Upper lobe of left lung (tissue), 6 donors: ENCODE data around the gene PEF1. TPM values are rescaled to one million over a fixed set of nuclear protein-coding genes. Genes with fewer than 3 reads are reported as not detected.

ENCODE experiments used
- ATAC-seq, 2 donors: fragments of 200-7000 bp; cut with Tn5 transposase; one replicate each; pipeline ENCODE4 v1.9.1; 2022; ENCODE audit warnings: mild to moderate bottlenecking in 2 of 2, moderate library complexity in 2 of 2; ENCODE audit not compliant: low FRiP score in 2 of 2
- DNase-seq, 2 donors: peaks; one replicate each; pipeline ENCODE4 v3.0.0-alpha.2; 2019 to 2020
- H3K27ac ChIP-seq, 4 donors: fragments of 200-600 bp; sonication (generic); one replicate each; pipeline ENCODE4 v1.5.1; 2016 to 2019
- H3K27me3 ChIP-seq, 4 donors: fragments of 200-600 bp; sonication (generic); one replicate each; pipeline ENCODE4 v1.5.1; 2017 to 2019
- H3K36me3 ChIP-seq, 4 donors: fragments of 200-600 bp; sonication (generic); one replicate each; pipeline ENCODE4 v1.5.1; 2016 to 2019
- H3K4me1 ChIP-seq, 4 donors: fragments of 200-600 bp; sonication (generic); one replicate each; pipeline ENCODE4 v1.5.1; 2018 to 2019
- H3K4me3 ChIP-seq, 4 donors: fragments of 200-600 bp; sonication (generic); one replicate each; pipeline ENCODE4 v1.5.1; 2017 to 2019; ENCODE audit warnings: mild to moderate bottlenecking in 2 of 4, moderate library complexity in 1 of 4
- H3K9me3 ChIP-seq, 4 donors: fragments of 200-600 bp; sonication (generic); one replicate each; pipeline ENCODE4 v1.5.1; 2018 to 2019
- CTCF ChIP-seq, 6 experiments: fragments of 450-650 bp in 4 of 6; fragments of 200-600 bp in 2 of 6; sonication (generic) in 2 of 6; IDR thresholded peaks; one replicate each; pipeline ENCODE4 v1.5.1; 2016 to 2019; ENCODE audit warnings: antibody characterized with exemption in 6 of 6
- EP300 ChIP-seq, 4 donors: sonication (generic); formaldehyde crosslinking; IDR thresholded peaks; one replicate each; pipeline ENCODE4 v1.5.1; 2017; ENCODE audit warnings: antibody characterized with exemption in 4 of 4, control low read depth in 2 of 4
- POLR2A ChIP-seq, 4 donors: fragments of 450-650 bp; IDR thresholded peaks; one replicate each; pipeline ENCODE4 v1.5.1; 2016 to 2017; ENCODE audit warnings: antibody characterized with exemption in 4 of 4, mild to moderate bottlenecking in 2 of 4
- POLR2AphosphoS5 ChIP-seq, 2 donors: sonication (generic); formaldehyde crosslinking; IDR thresholded peaks; one replicate each; pipeline ENCODE4 v1.5.1; 2017; ENCODE audit warnings: antibody characterized with exemption in 2 of 2
- WGBS, 2 donors: methylation state at CpG; one replicate each; pipeline ENCODE4 v1.1.5; 2017 to 2018; 5-methylcytosine and 5-hydroxymethylcytosine counted together
- total RNA-seq, 6 donors: library from RNA; depleted of rRNA in 4 of 6; stranded (reverse); fragments of >200 nt in 4 of 6; gene quantifications; one replicate each; pipeline versions ENCODE4 v1.1.0 to v1.2.1, GENCODE V29; 2016 to 2021
- donor health status: DM: no; HTN: no; CAD: no; lungs with moderate emphysema.
- donor health status: DM: no; HTN: yes; CAD: no; lungs with severe emphysema.

Gene PEF1
- total RNA-seq, 6 donors from 2014 or later, result 52.4 to 135 (median 77.4) TPM

DNA sequence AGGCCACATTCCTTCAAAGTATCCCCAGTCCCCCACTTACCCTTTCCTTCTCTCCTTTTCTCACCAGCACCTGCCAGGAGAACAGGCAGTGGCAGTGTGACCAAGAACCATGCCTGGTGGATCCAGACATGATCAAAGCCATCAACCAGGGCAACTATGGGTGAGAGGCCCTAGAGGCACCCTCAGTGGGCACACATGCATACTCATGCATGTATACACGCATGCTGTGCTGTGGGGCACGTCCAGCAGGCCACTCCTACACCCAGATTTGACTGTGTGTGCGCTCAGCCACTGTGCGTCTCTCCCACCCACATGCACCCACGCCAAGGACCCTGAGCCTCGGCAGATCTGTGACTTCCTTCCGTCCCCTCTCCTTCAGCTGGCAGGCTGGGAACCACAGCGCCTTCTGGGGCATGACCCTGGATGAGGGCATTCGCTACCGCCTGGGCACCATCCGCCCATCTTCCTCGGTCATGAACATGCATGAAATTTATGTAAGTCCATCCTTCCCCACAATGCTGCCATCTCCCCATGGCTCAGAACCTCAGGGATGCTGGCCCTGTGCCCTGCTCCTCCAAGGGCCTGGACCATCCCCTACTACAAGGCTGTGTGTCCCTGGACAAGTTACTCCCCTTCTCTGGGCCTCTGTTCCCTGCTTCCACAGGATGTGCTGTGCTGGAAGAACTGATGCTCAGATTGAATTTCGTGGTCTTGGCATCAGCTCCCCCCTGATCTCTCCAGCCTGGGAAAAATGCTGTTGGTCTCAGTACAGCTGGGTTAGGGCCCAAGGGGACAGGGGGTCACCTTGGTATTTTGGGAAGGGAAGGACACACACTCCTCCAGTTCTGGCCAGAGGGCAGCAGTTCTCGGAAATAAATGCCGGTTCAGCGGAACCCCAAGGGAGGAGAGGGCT is 61.3 kb downstream of the PEF1 start:
- ATAC-seq (no peak), DNase-seq (no peak)
- 74 to 85% methylated on average over 16 of the region's 16 CpGs for WGBS, 2 donors
- Histone ChIP-seq H3K4me3 (peak overlapping the region in 2 of 4 donors; percentile 8 to 21), H3K27me3 (no peaks in the 10 kb centered on the region), H3K27ac (peak overlapping the region; percentile 21 to 85 (median 79)), H3K4me1 (peaks cover 55 to 62% (median 61%) of the 10 kb centered on the region in 4 donors), H3K9me3 (no peaks in the 10 kb centered on the region), H3K36me3 (peaks cover 0 to 50% (median 13%) of the 10 kb centered on the region in 4 donors)
- TF ChIP-seq CTCF (IDR thresholded peaks at IDR 0.05) (no peak), EP300 (IDR thresholded peaks at IDR 0.05) (peak in 1 of 4 donors; percentile 9)

GRCh38 chr1:31581821-31582810 is 62.6 kb downstream of the PEF1 start:
- Histone ChIP-seq H3K9me3 (no peaks in the 10 kb centered on the region), H3K36me3 (peaks cover 0 to 45% (median 13%) of the 10 kb centered on the region in 4 donors), H3K27ac (peak overlapping the region; percentile 25 to 85 (median 79)), H3K27me3 (no peaks in the 10 kb centered on the region), H3K4me3 (no peak overlapping the region), H3K4me1 (peaks cover 42 to 56% (median 49%) of the 10 kb centered on the region in 4 donors)
- ATAC-seq (no peak), DNase-seq (no peak)
- TF ChIP-seq EP300 (IDR thresholded peaks at IDR 0.05), result no peak
- 76 to 81% methylated on average over 12 of the region's 12 CpGs for WGBS, 2 donors

DNA sequence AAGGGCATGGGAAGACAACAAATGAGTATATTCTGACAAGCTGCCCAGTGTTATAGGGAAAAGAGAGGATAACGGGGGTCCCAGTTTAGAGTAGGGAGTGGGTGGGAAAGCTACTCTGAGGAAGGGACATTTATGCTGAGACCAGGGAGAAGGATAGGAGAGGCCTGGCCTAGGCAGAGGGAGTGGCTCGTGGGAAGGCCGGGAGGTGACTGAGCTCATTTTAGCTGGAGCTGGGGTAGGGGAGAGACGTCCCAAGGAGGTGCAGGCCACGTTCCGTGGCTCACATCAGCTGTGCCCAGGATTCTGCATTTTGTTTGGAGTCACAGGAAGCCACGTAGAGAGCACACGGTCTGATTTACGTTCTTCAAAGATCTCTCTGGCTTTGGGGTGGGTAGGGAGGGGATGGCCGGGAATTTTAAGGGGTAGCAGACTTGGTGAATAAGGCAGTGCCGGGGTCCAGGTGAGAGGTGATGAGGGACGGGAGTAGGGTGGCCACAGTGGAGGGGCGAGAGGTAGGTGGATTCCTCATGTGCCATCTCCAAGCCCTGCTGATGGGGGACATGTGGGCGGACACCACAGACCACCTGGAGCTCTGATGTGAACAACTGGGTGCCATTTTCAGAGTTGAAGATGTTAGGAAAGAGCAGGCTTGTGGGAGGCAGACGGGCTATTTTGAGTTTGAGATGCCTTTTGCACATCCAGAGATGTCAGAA is 63.6 kb downstream of the PEF1 start:
- DNase-seq, result no peak
- ATAC-seq, result no peak
- WGBS, 2 donors, result 88 to 93% methylated on average over 15 of the region's 15 CpGs
- H3K9me3 ChIP-seq, result no peaks in the 10 kb centered on the region
- peaks cover 0 to 37% (median 13%) of the 10 kb centered on the region in 4 donors for H3K36me3 ChIP-seq
- peak overlapping the region in 2 of 4 donors; percentile 1 to 40 for H3K4me3 ChIP-seq
- no peaks in the 10 kb centered on the region for H3K27me3 ChIP-seq
- TF ChIP-seq POLR2AphosphoS5 (IDR thresholded peaks at IDR 0.05) (no peak), POLR2A (IDR thresholded peaks at IDR 0.05) (no peak), CTCF (IDR thresholded peaks at IDR 0.05) (no peak)
- peak overlapping the region; percentile 73 to 85 (median 79) for H3K27ac ChIP-seq
- peaks cover 45 to 50% (median 46%) of the 10 kb centered on the region in 4 donors for H3K4me1 ChIP-seq

- DNase-seq (no peak), ATAC-seq (no peak)
- H3K36me3 ChIP-seq, result peaks cover 0 to 31% (median 11%) of the 10 kb centered on the region in 4 donors
- no peaks in the 10 kb centered on the region for H3K9me3 ChIP-seq
- peak overlapping the region in 2 of 4 donors; percentile 32 to 40 for H3K4me3 ChIP-seq
- no peaks in the 10 kb centered on the region for H3K27me3 ChIP-seq
- H3K27ac ChIP-seq, result peak overlapping the region; percentile 73 to 85 (median 79)
- peaks cover 49 to 51% (median 50%) of the 10 kb centered on the region in 4 donors for H3K4me1 ChIP-seq
- WGBS, 2 donors, result 67 to 70% methylated on average over 3 to 5 of the region's 5 CpGs
- TF ChIP-seq POLR2A (IDR thresholded peaks at IDR 0.05) (no peak), CTCF (IDR thresholded peaks at IDR 0.05) (no peak), POLR2AphosphoS5 (IDR thresholded peaks at IDR 0.05) (no peak), EP300 (IDR thresholded peaks at IDR 0.05) (no peak)
Measured at GRCh38 chr1:31580513-31580870, 64.2 kb downstream of the PEF1 start.

Other genes starting within 250 kb of the PEF1 start
- gene SERINC2, start 231.7 kb downstream of the PEF1 start, total RNA-seq, result 10 to 100 TPM; 32.3 to 45.9 (median 42.1) TPM
- 100 to 1,000 TPM in 3 of 6 donors, 10 to 100 TPM in 3; 71.3 to 191 (median 120) TPM for gene TINAGL1, start 68.4 kb downstream of the PEF1 start, total RNA-seq
- 1 to 10 TPM in 1 of 6 donors, not detected in 5; 2.1 TPM for gene HCRTR1, start 27.2 kb downstream of the PEF1 start, total RNA-seq
- 100 to 1,000 TPM in 1 of 6 donors, 10 to 100 TPM in 5; 15.2 to 103 (median 40.7) TPM for gene COL16A1, start 59.1 kb upstream of the PEF1 start, total RNA-seq
- 1 to 10 TPM in 5 of 6 donors, under 1 TPM in 1; 0.34 to 1.9 (median 1.1) TPM for gene ADGRB2, start 119.5 kb upstream of the PEF1 start, total RNA-seq
- gene SPOCD1, start 171.1 kb upstream of the PEF1 start, total RNA-seq, result 10 to 100 TPM in 3 of 6 donors, 1 to 10 TPM in 3; 7.3 to 63.3 (median 10.4) TPM